HCT116 (cell line): ENCODE data around the gene DPY19L3.

Source experiments
- EZH2phosphoT487 ChIP-seq: fragments of 200-600 bp; IDR thresholded peaks from 2 replicates; pipeline ENCODE4 v1.6.1; 2018; ENCODE audit warnings: antibody characterized with exemption, borderline replicate concordance
- JUND ChIP-seq: IDR thresholded peaks from 2 replicates; pipeline ENCODE4 v1.6.1; 2012
- POLR2A ChIP-seq: IDR thresholded peaks from 2 replicates; pipeline ENCODE4 v1.7.0; 2011; ENCODE audit warnings: borderline replicate concordance; ENCODE audit not compliant: insufficient read depth, insufficient read length; ENCODE audit errors: extremely low read depth
- ZNF274 ChIP-seq: fragments of 200-500 bp; sonication (Bioruptor generic); IDR thresholded peaks from 2 replicates; pipeline ENCODE4 v1.6.1; 2014; ENCODE audit warnings: mild to moderate bottlenecking, low read depth, low read length, inconsistent platforms
- TF ChIP-seq, protein P1 (sequence below), 3 experiments: fragments of 200-600 bp in 1 of 3; sonication (generic) in 1 of 3; IDR thresholded peaks in 2 of 3; conservative IDR thresholded peaks in 1 of 3; 2 replicates each; pipeline ENCODE4 v1.5.1; 2012 to 2017; ENCODE audit warnings: low read depth in 2 of 3, low read length in 2 of 3, antibody characterized with exemption in 1 of 3, borderline replicate concordance in 1 of 3, control low read depth in 1 of 3, mild to moderate bottlenecking in 1 of 3, mixed read lengths in 1 of 3, mixed run types in 1 of 3, moderate library complexity in 1 of 3; ENCODE audit not compliant: insufficient read depth in 1 of 3
- TF ChIP-seq, protein P2 (sequence below): IDR thresholded peaks from 2 replicates; pipeline ENCODE4 v1.6.1; 2012; ENCODE audit warnings: low read depth

DNA sequence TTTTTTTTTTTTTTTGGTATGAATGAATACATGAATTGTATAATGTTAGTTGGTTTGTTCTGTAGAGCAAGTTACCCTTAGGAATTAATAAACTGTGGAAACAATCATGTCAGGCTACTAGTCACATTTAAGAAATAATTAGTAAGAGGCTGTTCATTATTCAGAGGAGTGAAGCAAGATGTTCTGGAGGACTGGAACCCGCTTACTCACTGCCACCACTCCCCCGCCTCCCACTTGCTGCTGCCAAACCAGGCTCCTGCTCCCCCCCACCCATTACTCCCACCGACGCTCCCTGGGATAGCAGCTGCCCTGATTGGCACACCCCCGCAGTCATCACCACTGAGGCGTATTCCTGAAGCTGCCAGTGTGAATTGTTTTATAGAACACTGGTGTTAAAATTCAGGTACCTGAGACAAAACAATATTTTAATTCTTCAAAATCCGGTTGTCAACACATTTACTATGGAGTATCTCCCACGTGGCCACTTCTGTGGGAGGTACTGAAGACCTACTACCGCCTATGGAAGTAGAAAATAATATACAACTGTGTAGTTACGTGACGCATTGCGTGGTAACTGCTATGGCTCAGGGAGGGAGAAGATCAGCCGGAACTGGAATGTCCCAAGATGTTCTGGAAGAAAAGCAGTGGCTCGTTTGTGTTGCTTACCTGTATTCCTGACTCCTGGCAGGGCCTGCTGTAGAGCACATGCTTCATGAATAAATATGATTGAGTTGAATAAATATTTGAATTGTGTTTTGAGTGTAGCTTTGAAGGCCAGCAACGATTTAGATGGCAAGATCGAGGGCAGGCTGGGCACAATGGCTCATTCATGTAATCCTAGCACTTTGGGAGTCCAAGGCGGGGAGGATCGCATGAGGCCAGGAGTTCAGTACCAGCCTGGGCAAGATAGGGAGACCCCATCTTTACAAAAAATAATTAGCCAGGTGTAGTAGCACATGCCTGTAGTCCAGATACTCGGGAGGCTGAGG lies 1.7 kb downstream of the DPY19L3 start:
- TF ChIP-seq JUND, result no peak
- no peak for TF ChIP-seq EZH2phosphoT487
- TF ChIP-seq, protein P1, sequence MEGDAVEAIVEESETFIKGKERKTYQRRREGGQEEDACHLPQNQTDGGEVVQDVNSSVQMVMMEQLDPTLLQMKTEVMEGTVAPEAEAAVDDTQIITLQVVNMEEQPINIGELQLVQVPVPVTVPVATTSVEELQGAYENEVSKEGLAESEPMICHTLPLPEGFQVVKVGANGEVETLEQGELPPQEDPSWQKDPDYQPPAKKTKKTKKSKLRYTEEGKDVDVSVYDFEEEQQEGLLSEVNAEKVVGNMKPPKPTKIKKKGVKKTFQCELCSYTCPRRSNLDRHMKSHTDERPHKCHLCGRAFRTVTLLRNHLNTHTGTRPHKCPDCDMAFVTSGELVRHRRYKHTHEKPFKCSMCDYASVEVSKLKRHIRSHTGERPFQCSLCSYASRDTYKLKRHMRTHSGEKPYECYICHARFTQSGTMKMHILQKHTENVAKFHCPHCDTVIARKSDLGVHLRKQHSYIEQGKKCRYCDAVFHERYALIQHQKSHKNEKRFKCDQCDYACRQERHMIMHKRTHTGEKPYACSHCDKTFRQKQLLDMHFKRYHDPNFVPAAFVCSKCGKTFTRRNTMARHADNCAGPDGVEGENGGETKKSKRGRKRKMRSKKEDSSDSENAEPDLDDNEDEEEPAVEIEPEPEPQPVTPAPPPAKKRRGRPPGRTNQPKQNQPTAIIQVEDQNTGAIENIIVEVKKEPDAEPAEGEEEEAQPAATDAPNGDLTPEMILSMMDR (IDR thresholded peaks at IDR 0.05 in 2 of 3, conservative IDR thresholded peaks at IDR 0.05 in 1 of 3; ENCODE audit: borderline replicate concordance in 1 of 3, insufficient read depth in 1 of 3, low read depth in 2 of 3, low read length in 2 of 3), result no peak
- TF ChIP-seq, protein P2, sequence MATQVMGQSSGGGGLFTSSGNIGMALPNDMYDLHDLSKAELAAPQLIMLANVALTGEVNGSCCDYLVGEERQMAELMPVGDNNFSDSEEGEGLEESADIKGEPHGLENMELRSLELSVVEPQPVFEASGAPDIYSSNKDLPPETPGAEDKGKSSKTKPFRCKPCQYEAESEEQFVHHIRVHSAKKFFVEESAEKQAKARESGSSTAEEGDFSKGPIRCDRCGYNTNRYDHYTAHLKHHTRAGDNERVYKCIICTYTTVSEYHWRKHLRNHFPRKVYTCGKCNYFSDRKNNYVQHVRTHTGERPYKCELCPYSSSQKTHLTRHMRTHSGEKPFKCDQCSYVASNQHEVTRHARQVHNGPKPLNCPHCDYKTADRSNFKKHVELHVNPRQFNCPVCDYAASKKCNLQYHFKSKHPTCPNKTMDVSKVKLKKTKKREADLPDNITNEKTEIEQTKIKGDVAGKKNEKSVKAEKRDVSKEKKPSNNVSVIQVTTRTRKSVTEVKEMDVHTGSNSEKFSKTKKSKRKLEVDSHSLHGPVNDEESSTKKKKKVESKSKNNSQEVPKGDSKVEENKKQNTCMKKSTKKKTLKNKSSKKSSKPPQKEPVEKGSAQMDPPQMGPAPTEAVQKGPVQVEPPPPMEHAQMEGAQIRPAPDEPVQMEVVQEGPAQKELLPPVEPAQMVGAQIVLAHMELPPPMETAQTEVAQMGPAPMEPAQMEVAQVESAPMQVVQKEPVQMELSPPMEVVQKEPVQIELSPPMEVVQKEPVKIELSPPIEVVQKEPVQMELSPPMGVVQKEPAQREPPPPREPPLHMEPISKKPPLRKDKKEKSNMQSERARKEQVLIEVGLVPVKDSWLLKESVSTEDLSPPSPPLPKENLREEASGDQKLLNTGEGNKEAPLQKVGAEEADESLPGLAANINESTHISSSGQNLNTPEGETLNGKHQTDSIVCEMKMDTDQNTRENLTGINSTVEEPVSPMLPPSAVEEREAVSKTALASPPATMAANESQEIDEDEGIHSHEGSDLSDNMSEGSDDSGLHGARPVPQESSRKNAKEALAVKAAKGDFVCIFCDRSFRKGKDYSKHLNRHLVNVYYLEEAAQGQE, result no peak
- TF ChIP-seq ZNF274, result no peak
- TF ChIP-seq POLR2A, result no peak
